GM19395 (cell line): Measurements from ENCODE around the gene RPL41.

Source experiments
- ATAC-seq: cut with Tn5 transposase; IDR thresholded peaks from one replicate; pipeline ENCODE4 v1.9.1; 2021; ENCODE audit warnings: mild to moderate bottlenecking, moderate library complexity; ENCODE audit not compliant: unreplicated experiment

The RPL41 gene

GRCh38 chr12:56127485-56127887 lies 11.1 kb downstream of the RPL41 start:
- no peak for ATAC-seq

DNA sequence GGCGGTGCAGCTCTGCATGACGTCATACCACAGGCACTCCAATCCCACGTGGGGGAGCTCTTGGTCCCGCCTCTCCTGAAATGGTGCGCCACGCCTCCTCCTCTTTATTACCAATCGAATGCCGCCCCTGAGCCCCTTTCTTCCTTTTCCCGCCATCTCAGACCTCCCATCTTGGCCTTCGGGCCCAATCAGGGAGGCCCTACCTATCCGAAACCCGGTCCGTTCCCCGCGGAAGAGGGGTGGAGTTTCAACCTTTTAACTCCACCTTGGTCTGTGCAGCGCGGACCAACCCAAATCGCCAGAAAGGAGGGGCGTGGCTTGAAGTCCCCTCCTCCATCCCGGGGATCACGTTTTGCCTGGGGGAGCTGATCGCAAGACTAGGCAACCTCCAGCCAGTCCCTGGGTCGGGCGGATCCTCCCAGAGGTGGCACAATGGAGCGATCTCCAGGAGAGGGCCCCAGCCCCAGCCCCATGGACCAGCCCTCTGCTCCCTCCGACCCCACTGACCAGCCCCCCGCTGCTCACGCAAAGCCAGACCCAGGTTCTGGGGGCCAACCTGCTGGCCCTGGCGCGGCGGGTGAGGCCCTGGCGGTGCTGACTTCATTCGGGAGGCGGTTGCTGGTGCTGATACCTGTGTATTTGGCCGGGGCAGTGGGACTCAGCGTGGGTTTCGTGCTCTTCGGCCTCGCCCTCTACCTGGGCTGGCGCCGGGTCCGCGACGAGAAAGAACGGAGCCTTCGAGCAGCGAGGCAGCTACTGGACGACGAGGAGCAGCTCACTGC lies 11.6 kb downstream of the RPL41 start, which contains the start of gene ESYT1:
ESYT1 (plus strand) TSS at position 380 of the 782 bp plus-strand sequence; CDS start at position 433, 53 bp downstream.
- peak; percentile 91 for ATAC-seq

GRCh38 chr12:56128670-56129205 lies 12.3 kb downstream of the RPL41 start:
- ATAC-seq = peak; percentile 3

- peak; percentile 29 for ATAC-seq
Measured at GRCh38 chr12:56129206-56129941, 12.9 kb downstream of the RPL41 start.

DNA sequence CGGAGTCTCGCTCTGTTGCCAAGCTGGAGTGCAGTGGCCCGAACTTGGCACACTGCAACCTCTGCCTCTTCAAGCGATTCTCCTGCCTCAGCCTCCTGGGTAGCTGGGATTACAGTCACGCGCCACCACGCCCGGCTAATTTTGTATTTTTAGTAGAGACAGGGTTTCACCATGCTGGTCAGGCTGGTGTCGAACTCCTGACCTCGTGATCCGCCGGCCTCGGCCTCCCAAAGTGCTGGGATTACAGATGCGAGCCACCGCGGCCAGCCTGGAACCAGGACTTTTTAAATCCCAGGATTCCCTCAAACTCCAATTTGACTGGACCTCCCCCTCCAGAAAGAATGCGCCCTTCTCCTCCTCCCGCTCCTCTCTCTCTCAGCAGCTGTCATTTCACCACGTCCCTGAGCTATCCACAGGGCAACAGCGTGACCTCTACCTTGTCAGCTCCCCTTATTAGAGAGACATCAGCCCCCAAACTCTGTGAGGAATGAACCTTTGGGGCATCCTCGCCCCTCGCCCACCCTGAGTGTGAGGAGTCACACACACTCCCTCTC lies 13.6 kb downstream of the RPL41 start:
- ATAC-seq = no peak

DNA sequence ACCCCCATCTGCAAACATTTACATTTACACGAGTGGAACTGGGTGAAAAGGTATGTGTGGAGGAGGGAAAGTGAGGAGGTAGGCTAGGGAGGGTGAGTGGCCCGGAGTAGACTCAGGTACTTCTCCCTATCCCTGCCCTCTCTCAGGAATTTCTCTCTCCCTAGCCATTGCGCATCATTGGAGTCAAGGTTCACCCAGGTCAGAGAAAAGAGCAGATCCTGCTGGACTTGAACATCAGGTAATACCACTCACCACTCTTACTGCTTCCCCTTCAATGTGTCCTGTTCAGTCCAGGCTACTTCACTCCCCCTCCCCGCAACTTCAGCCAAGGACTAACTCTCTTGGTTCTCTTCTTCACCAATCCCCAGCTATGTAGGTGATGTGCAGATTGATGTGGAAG lies 14.4 kb downstream of the RPL41 start:
- no peak for ATAC-seq

GRCh38 chr12:56134897-56135296 lies 18.5 kb downstream of the RPL41 start:
- no peak for ATAC-seq

GRCh38 chr12:56137853-56138571 lies 21.6 kb downstream of the RPL41 start:
- ATAC-seq = no peak

DNA sequence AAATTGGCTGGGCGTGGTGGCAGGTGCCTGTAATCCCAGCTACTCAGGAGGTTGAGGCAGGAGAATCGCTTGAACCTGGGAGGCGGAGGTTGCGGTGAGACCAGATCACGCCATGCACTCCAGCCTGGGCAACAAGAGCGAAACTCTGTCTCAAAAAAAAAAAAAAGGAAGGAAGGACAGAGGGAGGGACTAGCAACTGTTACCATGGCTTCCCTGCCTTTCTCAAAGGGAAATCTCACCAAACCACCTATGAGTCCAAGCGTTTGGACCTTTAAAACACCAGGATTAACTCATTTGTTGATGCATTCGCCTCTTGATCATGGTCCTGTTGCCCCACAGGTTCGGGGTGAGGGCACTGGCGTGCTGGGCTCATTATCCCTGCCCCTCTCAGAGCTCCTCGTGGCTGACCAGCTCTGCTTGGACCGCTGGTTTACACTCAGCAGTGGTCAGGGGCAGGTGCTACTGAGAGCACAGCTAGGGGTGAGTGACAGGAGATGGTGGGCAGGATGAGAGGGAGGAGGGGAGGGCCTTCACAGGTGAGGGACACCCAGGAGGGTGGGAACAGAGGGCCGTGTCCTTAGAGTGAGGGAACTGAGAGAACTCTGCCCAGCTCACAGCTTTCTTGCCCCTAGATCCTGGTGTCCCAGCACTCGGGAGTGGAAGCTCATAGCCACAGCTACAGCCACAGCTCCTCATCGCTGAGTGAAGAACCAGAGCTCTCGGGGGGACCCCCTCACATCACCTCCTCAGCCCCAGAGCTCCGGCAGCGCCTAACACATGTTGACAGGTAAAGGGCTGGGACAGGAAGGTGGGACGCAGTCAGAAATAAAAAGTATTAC lies 25.7 kb downstream of the RPL41 start:
- ATAC-seq = no peak

DNA sequence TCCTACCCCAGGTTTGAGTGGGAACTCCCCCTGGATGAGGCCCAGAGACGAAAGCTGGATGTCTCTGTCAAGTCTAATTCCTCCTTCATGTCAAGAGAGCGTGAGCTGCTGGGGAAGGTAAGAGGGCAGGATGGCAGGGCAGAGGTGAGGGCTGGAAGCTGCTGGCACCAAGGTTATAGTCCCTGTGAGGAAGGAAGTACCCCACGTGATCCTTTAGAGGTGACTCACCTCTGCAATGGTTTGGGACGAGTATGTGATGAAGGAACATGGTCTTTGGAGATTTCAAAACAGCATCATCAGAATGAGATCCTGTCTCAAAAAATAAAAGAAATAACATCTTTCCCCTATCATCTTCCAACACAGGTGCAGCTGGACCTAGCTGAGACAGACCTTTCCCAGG lies 26.8 kb downstream of the RPL41 start:
- ATAC-seq = no peak

- no peak for ATAC-seq
Measured at GRCh38 chr12:56143870-56144269, 27.4 kb downstream of the RPL41 start.

GRCh38 chr12:56145217-56145616 lies 28.8 kb downstream of the RPL41 start:
- no peak for ATAC-seq

GRCh38 chr12:56146492-56147460 lies 30.3 kb downstream of the RPL41 start:
- no peak for ATAC-seq

DNA sequence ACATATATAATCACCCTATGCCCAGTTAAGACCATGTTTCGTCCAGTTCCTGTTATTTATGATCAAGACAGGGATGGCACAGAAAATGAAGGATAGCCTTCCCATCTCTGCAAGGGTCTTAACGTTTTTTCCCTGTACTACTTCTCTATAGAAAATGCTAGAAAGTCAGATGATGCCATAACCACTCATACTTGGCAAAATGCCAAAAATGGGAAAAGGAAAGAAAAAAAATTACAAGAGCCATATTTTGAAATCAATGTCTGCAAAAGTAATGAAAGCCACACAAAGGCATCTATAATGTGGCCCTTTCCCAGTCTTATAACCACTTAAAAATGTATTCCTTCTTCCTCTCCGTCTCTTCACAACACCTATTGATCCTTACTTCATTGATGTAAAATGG lies 34.1 kb downstream of the RPL41 start:
- no peak for ATAC-seq

DNA sequence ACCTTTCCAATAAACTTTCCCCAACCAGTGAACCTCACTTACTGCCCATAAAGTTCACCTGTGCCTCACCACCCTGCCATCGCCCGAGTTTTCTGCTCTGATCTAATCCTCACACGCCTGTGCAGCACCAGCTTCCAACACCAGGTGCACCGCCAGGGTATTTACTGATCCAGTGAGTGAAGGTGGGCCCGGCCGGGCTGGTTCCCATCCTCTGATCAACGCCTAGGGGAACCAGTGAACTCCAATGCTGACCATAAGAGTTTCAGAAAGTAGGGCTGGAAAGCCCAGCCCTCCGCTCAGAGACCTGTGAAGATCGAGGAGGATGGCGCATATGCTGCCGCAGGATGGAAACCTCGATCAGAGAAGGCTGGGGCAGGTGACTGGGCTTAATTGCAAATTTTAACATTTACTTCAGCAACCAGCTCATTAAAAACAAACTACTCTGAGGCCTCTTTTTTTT lies 35.3 kb downstream of the RPL41 start:
- peak; percentile 64 for ATAC-seq

- ATAC-seq = peak; percentile 73
Measured at GRCh38 chr12:56152132-56152755, 35.8 kb downstream of the RPL41 start, which contains the start of gene MYL6B. Gene MYL6B (plus strand): TSS chr12:56152587. CDS start chr12:56153919, 1,332 bp downstream.

DNA sequence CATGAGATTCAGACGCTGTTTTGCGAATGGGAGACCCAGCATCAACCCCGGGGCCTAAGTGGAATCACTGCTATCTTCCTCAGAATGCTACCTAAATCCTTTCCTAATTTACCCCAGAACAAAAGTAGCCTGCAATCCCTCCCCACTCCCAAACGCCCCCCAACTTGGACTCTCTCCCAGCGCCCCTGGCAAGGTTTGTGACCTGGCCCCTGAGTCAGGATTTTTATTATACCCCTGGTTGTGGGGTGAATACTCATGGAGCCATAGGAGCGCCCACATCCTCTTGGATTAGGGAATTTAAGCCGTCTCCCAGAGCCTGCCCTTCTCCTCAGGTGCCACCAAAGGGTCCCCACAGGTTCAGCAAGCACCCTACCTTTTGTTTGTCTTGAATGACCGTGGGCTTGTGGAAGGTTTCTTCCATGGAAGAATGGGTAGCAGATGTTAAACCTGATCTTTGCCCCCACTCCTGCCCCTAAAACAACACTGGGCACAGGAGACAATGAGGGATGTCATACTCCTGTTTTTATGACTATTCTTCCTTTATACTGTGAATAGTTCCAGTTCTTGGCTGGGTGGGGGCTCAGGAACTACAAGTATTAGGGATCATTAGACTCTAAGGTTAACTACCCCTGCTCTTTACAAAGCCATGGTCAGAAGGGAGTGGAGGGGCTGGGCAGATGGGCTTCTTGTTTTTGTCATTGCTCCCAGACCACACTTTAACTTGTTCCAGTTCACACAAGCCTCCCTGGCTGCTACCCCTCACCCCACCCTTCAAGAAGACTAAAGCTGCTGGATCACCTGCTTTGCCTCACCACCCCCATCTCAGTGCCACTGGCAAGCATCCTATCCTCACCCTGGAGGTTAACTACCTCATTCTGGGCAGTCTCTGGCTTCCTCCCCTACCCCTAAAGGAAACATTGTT lies 36.6 kb downstream of the RPL41 start:
- no peak for ATAC-seq
